Activated CD4-positive, alpha-beta T cell treated with anti-CD3 and anti-CD28 coated beads, Interleukin-2, amount 50 U/mL, for 4 hours (primary cell): Measurements from ENCODE around the gene DSC1.
"Not testable (repeated sequence)": the region's sequence is repeated elsewhere in the genome, so short reads cannot be mapped to it uniquely, and the experiment has no call there.

Experiments
- DNase-seq, 2 experiments: peaks; one replicate each; pipeline ENCODE4 v3.0.0-alpha.2; 2020

Gene DSC1

GRCh38 chr18:31170335-31170734, 7.7 kb upstream of the DSC1 start:
- DNase-seq, result no peak

GRCh38 chr18:31162419-31162793, 250 bp downstream of the DSC1 start:
- no peak for DNase-seq

GRCh38 chr18:31161757-31162418, 768 bp downstream of the DSC1 start:
- no peak for DNase-seq

- no peak for DNase-seq
Measured at GRCh38 chr18:31156821-31157763, 5.6 kb downstream of the DSC1 start.

- DNase-seq, result no peak
Measured at GRCh38 chr18:31155498-31155897, 7.2 kb downstream of the DSC1 start.

- DNase-seq, result no peak
Measured at GRCh38 chr18:31154181-31154580, 8.5 kb downstream of the DSC1 start.

GRCh38 chr18:31149351-31149750, 13.3 kb downstream of the DSC1 start:
- no peak for DNase-seq

- no peak for DNase-seq
Measured at GRCh38 chr18:31148600-31148999, 14.1 kb downstream of the DSC1 start.

- no peak for DNase-seq
Measured at GRCh38 chr18:31146809-31147208, 15.8 kb downstream of the DSC1 start.

GRCh38 chr18:31143025-31143424, 19.6 kb downstream of the DSC1 start:
- DNase-seq, result no peak

- DNase-seq, result no peak
Measured at GRCh38 chr18:31138709-31139108, 23.9 kb downstream of the DSC1 start.

- no peak for DNase-seq
Measured at GRCh38 chr18:31134988-31135529, 27.6 kb downstream of the DSC1 start.

- no peak for DNase-seq
Measured at GRCh38 chr18:31129398-31130115, 33.1 kb downstream of the DSC1 start.

GRCh38 chr18:31125878-31126277, 36.8 kb downstream of the DSC1 start:
- DNase-seq, result no peak

GRCh38 chr18:31123125-31123524, 39.5 kb downstream of the DSC1 start:
- DNase-seq, result not testable (repeated sequence)

GRCh38 chr18:31120594-31120993, 42.1 kb downstream of the DSC1 start:
- DNase-seq, result no peak

- DNase-seq, result no peak
Measured at GRCh38 chr18:31116853-31117595, 45.6 kb downstream of the DSC1 start.

GRCh38 chr18:31112804-31113203, 49.9 kb downstream of the DSC1 start:
- DNase-seq, result no peak

- no peak for DNase-seq
Measured at GRCh38 chr18:31105733-31106132, 56.9 kb downstream of the DSC1 start.

- no peak for DNase-seq
Measured at GRCh38 chr18:31104444-31104843, 58.2 kb downstream of the DSC1 start.

- DNase-seq, result no peak
Measured at GRCh38 chr18:31103423-31103822, 59.2 kb downstream of the DSC1 start.

- DNase-seq, result no peak
Measured at GRCh38 chr18:31102941-31103340, 59.7 kb downstream of the DSC1 start.
